K562 (cell line): ENCODE measurements around the gene PEX10. TPM values are rescaled to one million over a fixed set of nuclear protein-coding genes. Genes with fewer than 3 reads are reported as not detected.
A peak's percentile ranks its signal among the peaks of the same experiment; 100 is the strongest.

Source experiments
- ATAC-seq: fragments of 200-7000 bp; cut with Tn5 transposase; 3 replicates; pipeline ENCODE4 v1.9.1; 2020; ENCODE audit warnings: moderate library complexity
- BruUV-seq: library from RNA; stranded (reverse); fragments of 400-500 nt; replicated peaks from 2 replicates; lab custom pipeline; 2021; lab: Mats Ljungman, UMichigan
- CTCF ChIA-PET: fragments of 300-600 bp; formaldehyde crosslinking; extraction: SDS; loops from one replicate; lab custom pipeline; 2021; ENCODE audit warnings: low intra/inter-chr PET ratio; lab: Yijun Ruan, JAX
- POLR2A ChIA-PET: fragments of 300-600, 350-650 bp; sonication (Branson Sonifier 250); formaldehyde crosslinking; extraction: SDS; loops from one replicate; lab custom pipeline; 2021; ENCODE audit warnings: antibody characterized with exemption, inconsistent platforms; lab: Yijun Ruan, JAX
- DNase-seq, 4 experiments: peaks; one replicate each; pipeline versions ENCODE4 v3.0.0 to v3.0.0-alpha.2; 2011 to 2018; ENCODE audit warnings: low spot score in 3 of 4, mixed read lengths in 3 of 4; ENCODE audit errors: extremely low read depth in 1 of 4
- FAIRE-seq: peaks from 2 replicates; lab custom pipeline; 2011; peaks lifted over from hg19 to GRCh38; lab: Jason Lieb, UNC
- H2AFZ ChIP-seq: 2 replicates; pipeline ENCODE4 v1.6.0; 2011; ENCODE audit warnings: low read depth, low read length, control low read depth, inconsistent platforms
- H3K27ac ChIP-seq: fragments of 200-600 bp; 3 replicates; pipeline ENCODE4 v1.8.0; 2011; ENCODE audit warnings: low read depth, mild to moderate bottlenecking, control low read depth, inconsistent platforms, low read length, moderate library complexity, mixed read lengths; ENCODE audit errors: extremely low read depth
- H3K27me3 ChIP-seq, 2 experiments: fragments of 300-600 bp in 1 of 2; 2 replicates in 1 of 2; 3 replicates in 1 of 2; pipeline versions ENCODE4 v1.6.0 to v1.8.0; 2011; ENCODE audit warnings: inconsistent platforms in 2 of 2, low read length in 2 of 2, mild to moderate bottlenecking in 1 of 2, mixed read lengths in 1 of 2, moderate library complexity in 1 of 2; ENCODE audit not compliant: control insufficient read depth in 2 of 2, insufficient read depth in 2 of 2
- H3K36me3 ChIP-seq: fragments of 300-600 bp; 3 replicates; pipeline ENCODE4 v1.8.0; 2011; ENCODE audit warnings: mild to moderate bottlenecking, low read length, inconsistent platforms; ENCODE audit not compliant: control insufficient read depth, insufficient read depth
- H3K4me1 ChIP-seq, 2 experiments: fragments of 200-600 bp in 1 of 2; replicated peaks in 1 of 2; 2 replicates in 1 of 2; 3 replicates in 1 of 2; pipeline versions ENCODE4 v1.5.1 to v1.8.0; 2011; ENCODE audit warnings: inconsistent platforms in 2 of 2, low read length in 2 of 2, mild to moderate bottlenecking in 1 of 2, mixed read lengths in 1 of 2, moderate library complexity in 1 of 2; ENCODE audit not compliant: control insufficient read depth in 2 of 2, insufficient read depth in 2 of 2
- H3K4me2 ChIP-seq: 2 replicates; pipeline ENCODE4 v1.6.1; 2011; ENCODE audit warnings: low read length, control low read depth, inconsistent platforms, mixed read lengths; ENCODE audit not compliant: insufficient read depth
- H3K4me3 ChIP-seq: fragments of 200-600 bp; sonication (generic), shearing (Covaris generic); 2 replicates; pipeline ENCODE4 v1.5.1; 2016; ENCODE audit warnings: control low read depth, inconsistent platforms
- H3K79me2 ChIP-seq: fragments of 200-600 bp; 3 replicates; pipeline ENCODE4 v1.8.0; 2011; ENCODE audit warnings: low read length, inconsistent platforms; ENCODE audit not compliant: control insufficient read depth, insufficient read depth
- H3K9ac ChIP-seq, 2 experiments: 2 replicates each; pipeline versions ENCODE4 v1.6.0 to v1.6.1; 2011; ENCODE audit warnings: low read depth in 2 of 2, low read length in 2 of 2, control low read depth in 1 of 2, inconsistent platforms in 1 of 2, mild to moderate bottlenecking in 1 of 2, mixed read lengths in 1 of 2; ENCODE audit not compliant: insufficient read depth in 1 of 2
- H3K9me1 ChIP-seq: one replicate; pipeline ENCODE4 v1.6.0; 2011; ENCODE audit warnings: inconsistent platforms, mild to moderate bottlenecking, low read length, moderate library complexity; ENCODE audit not compliant: control insufficient read depth, insufficient read depth
- H3K9me3 ChIP-seq: replicated peaks from 2 replicates; pipeline ENCODE4 v1.5.1; 2011; ENCODE audit warnings: low read depth, low read length, inconsistent platforms; ENCODE audit not compliant: control insufficient read depth, insufficient read depth
- H4K20me1 ChIP-seq: replicated peaks from 2 replicates; pipeline ENCODE4 v1.6.1; 2011; ENCODE audit warnings: low read length, inconsistent platforms, mixed read lengths; ENCODE audit not compliant: control insufficient read depth, insufficient read depth
- CBFB ChIP-seq: sonication (generic); formaldehyde crosslinking; IDR thresholded peaks from 2 replicates; pipeline ENCODE4 v1.4.0; 2020; ENCODE audit warnings: mild to moderate bottlenecking, missing genetic modification reagents
- FOXJ2 ChIP-seq: fragments of 200-800 bp; sonication (Bioruptor generic); IDR thresholded peaks from 2 replicates; pipeline ENCODE4 v1.6.1; 2016; ENCODE audit warnings: missing genetic modification characterization, missing compliant biosample characterization
- POLR2A ChIP-seq: fragments of 450-650 bp; conservative IDR thresholded peaks from 2 replicates; pipeline ENCODE4 v1.6.1; 2016
- POLR2G ChIP-seq: fragments of 200-400 bp; formaldehyde crosslinking; IDR thresholded peaks from 2 replicates; pipeline ENCODE4 v1.6.1; 2017; ENCODE audit warnings: low read depth, mild to moderate bottlenecking, antibody characterized with exemption, low read length, moderate library complexity
- ZNF146 ChIP-seq: IDR thresholded peaks from one replicate; pipeline ENCODE4 v1.6.1; 2018; ENCODE audit warnings: missing compliant biosample characterization; ENCODE audit not compliant: unreplicated experiment
- ZNF395 ChIP-seq: fragments of 200-800 bp; sonication (Bioruptor generic); IDR thresholded peaks from 2 replicates; pipeline ENCODE4 v1.6.1; 2017; ENCODE audit warnings: missing genetic modification characterization, missing compliant biosample characterization
- WGBS: fragments of 100-300 bp; shearing (Covaris generic); methylation state at CpG from one replicate; pipeline ENCODE4 v1.1.6; 2016; ENCODE audit warnings: low coverage, mixed read lengths; ENCODE audit not compliant: insufficient coverage; ENCODE audit errors: missing lambda C conversion rate; 5-methylcytosine and 5-hydroxymethylcytosine counted together
- in situ Hi-C: fragments of 300-500 bp; cut with MboI; formaldehyde crosslinking; loops from 4 replicates; pipeline ENCODE4 v1.15.0; 2018; ENCODE audit warnings: inconsistent platforms, mixed read lengths
- intact Hi-C: fragments of 100-400 bp; cut with micrococcal nuclease; formaldehyde crosslinking; loops from 2 replicates; pipeline ENCODE4 v1.14.2; 2022
- polyA plus RNA-seq, 8 experiments: library from polyadenylated mRNA; depleted of rRNA in 4 of 8; stranded (reverse) in 5 of 8; unstranded in 3 of 8; fragments of >200 nt; fragmentation: Nextera tagmentation in 2 of 8; fragmentation: Illumina TruSeq in 1 of 8; extraction: Ambion mirVana in 2 of 8; extraction: Trizol in 1 of 8; gene quantifications; 2 replicates each; pipeline versions ENCODE4 v1.2.1 to v1.2.3, GENCODE V29; 2011 to 2014; ENCODE audit warnings: inconsistent platforms in 1 of 8, missing spikeins in 1 of 8
- total RNA-seq, 7 experiments: library from RNA; depleted of rRNA in 6 of 7; stranded (reverse); fragments of >200 nt in 6 of 7; fragmentation: Illumina TruSeq in 2 of 7; extraction: Trizol in 2 of 7; gene quantifications; 2 replicates each; pipeline versions ENCODE4 v1.2.1 to v1.2.3, GENCODE V29; 2011 to 2021; ENCODE audit warnings: low replicate concordance in 1 of 7

PEX10 gene
- total and polyA plus RNA-seq, 9 of the 15 experiments (the other 6 are each of a cell fraction or from before 2014, with no cell fraction given): 0.03 to 26.2 (median 8.7) TPM

- Histone ChIP-seq H3K9ac (no peak overlapping the region; a peak in 1 of 4 replicates), H3K9me3 (no peaks in the 10 kb centered on the region), H2AFZ (no peak overlapping the region), H3K4me2 (no peak overlapping the region), H3K79me2 (no peaks in the 10 kb centered on the region), H3K9me1 (no peaks in the 10 kb centered on the region), H3K4me1 (peaks cover 0 to 61% of the 10 kb centered on the region in 2 experiments; a peak in 3 of 5 replicates), H3K36me3 (no peaks in the 10 kb centered on the region), H3K27me3 (peaks cover 16 to 70% of the 10 kb centered on the region in 2 experiments; a peak in 4 of 5 replicates)
- intact Hi-C loops (no loop called here), in situ Hi-C loops (no loop called here)
- WGBS: 17% methylated on average over 22 of the region's 23 CpGs
- FAIRE-seq (no peak), ATAC-seq (peak; percentile 10)
- ChIA-PET POLR2A (interaction anchor here (0.6 to 2.0 kb wide), 5 partner anchors 9 to 48 kb away, joined by 3 to 10 read pairs (median 3); no protein-coding TSS in a partner anchor), CTCF (no interaction called here)
- no peak for TF ChIP-seq POLR2G
- TF ChIP-seq FOXJ2 (tag): no peak
- TF ChIP-seq ZNF146 (CRISPR knock-in tag): no peak
- TF ChIP-seq CBFB (CRISPR knock-in tag): no peak
- TF ChIP-seq POLR2A: no peak
- TF ChIP-seq ZNF395 (CRISPR knock-in tag): no peak
- TF ChIP-seq, all 486 proteins: peak for 0
- H4K20me1 ChIP-seq: peaks cover 14% of the 10 kb centered on the region
- H3K4me3 ChIP-seq: no peak overlapping the region
- no peak overlapping the region for H3K27ac ChIP-seq
- no TSS peak for BruUV-seq
- peak in 2 of 4 experiments; percentile 47 to 53 for DNase-seq
These were observed 35.1 kb upstream of the PEX10 start for GRCh38 chr1:2447276-2448097.
